H9 (cell line): ENCODE results near the gene UMOD. TPM values are rescaled to one million over a fixed set of nuclear protein-coding genes. Genes with fewer than 3 reads are reported as not detected.

Source experiments
- DNase-seq: peaks from one replicate; pipeline ENCODE4 v3.0.0-alpha.2; 2017
- H2AFZ ChIP-seq: one replicate; pipeline ENCODE4 v1.6.1; 2013; ENCODE audit warnings: mild to moderate bottlenecking, low read length, control low read depth, moderate library complexity
- H2AK5ac ChIP-seq: 2 replicates; pipeline ENCODE4 v1.6.1; 2013; ENCODE audit warnings: low read length, control low read depth, mixed read lengths; ENCODE audit not compliant: insufficient read length
- H2BK120ac ChIP-seq: one replicate; pipeline ENCODE4 v1.6.1; 2013; ENCODE audit warnings: low read depth, mild to moderate bottlenecking, low read length, control low read depth, inconsistent platforms; ENCODE audit not compliant: poor library complexity, severe bottlenecking
- H2BK12ac ChIP-seq: 2 replicates; pipeline ENCODE4 v1.6.1; 2013; ENCODE audit warnings: low read length, control low read depth, mixed read lengths, low read depth; ENCODE audit not compliant: insufficient read length
- H2BK15ac ChIP-seq: 2 replicates; pipeline ENCODE4 v1.6.1; 2013; ENCODE audit warnings: low read depth, low read length, control low read depth
- H2BK20ac ChIP-seq: one replicate; pipeline ENCODE4 v1.6.1; 2013; ENCODE audit warnings: low read depth, mild to moderate bottlenecking, low read length, control low read depth, inconsistent platforms; ENCODE audit not compliant: poor library complexity, severe bottlenecking
- H2BK5ac ChIP-seq: 2 replicates; pipeline ENCODE4 v1.6.1; 2013; ENCODE audit warnings: low read length, control low read depth, mixed read lengths; ENCODE audit not compliant: insufficient read length
- H3K14ac ChIP-seq: 2 replicates; pipeline ENCODE4 v1.6.1; 2013; ENCODE audit warnings: low read length, control low read depth; ENCODE audit not compliant: insufficient read depth
- H3K18ac ChIP-seq: 2 replicates; pipeline ENCODE4 v1.6.1; 2013; ENCODE audit warnings: low read depth, mild to moderate bottlenecking, mixed read lengths, low read length, control low read depth; ENCODE audit not compliant: insufficient read length
- H3K23ac ChIP-seq: 2 replicates; pipeline ENCODE4 v1.6.1; 2013; ENCODE audit warnings: low read length, control low read depth, mixed read lengths, low read depth; ENCODE audit not compliant: insufficient read length
- H3K23me2 ChIP-seq: 2 replicates; pipeline ENCODE4 v1.6.1; 2013; ENCODE audit warnings: low read depth, mild to moderate bottlenecking, mixed read lengths, low read length, control low read depth; ENCODE audit not compliant: insufficient read length, poor library complexity, severe bottlenecking
- H3K27ac ChIP-seq: 2 replicates; pipeline ENCODE4 v1.5.1; 2013; ENCODE audit warnings: low read length, control low read depth, mixed read lengths, low read depth; ENCODE audit not compliant: insufficient read length
- H3K27me3 ChIP-seq: 2 replicates; pipeline ENCODE4 v1.6.1; 2013; ENCODE audit warnings: low read length, control low read depth, inconsistent platforms; ENCODE audit not compliant: insufficient read depth
- H3K4ac ChIP-seq: 2 replicates; pipeline ENCODE4 v1.6.1; 2013; ENCODE audit warnings: low read depth, mild to moderate bottlenecking, control low read depth, inconsistent platforms, low read length, moderate library complexity
- H3K4me1 ChIP-seq: 2 replicates; pipeline ENCODE4 v1.6.1; 2013; ENCODE audit warnings: low read length, control low read depth, inconsistent platforms; ENCODE audit not compliant: insufficient read depth
- H3K4me2 ChIP-seq: 2 replicates; pipeline ENCODE4 v1.6.1; 2013; ENCODE audit warnings: low read length, control low read depth, mixed read lengths; ENCODE audit not compliant: insufficient read length, insufficient read depth
- H3K56ac ChIP-seq: 2 replicates; pipeline ENCODE4 v1.6.1; 2013; ENCODE audit warnings: low read depth, mild to moderate bottlenecking, mixed read lengths, low read length, control low read depth; ENCODE audit not compliant: insufficient read length
- H3K79me1 ChIP-seq: 2 replicates; pipeline ENCODE4 v1.6.1; 2013; ENCODE audit warnings: low read depth, mild to moderate bottlenecking, moderate library complexity, low read length, control low read depth, inconsistent platforms; ENCODE audit not compliant: insufficient read depth, poor library complexity, severe bottlenecking
- H3K79me2 ChIP-seq: 2 replicates; pipeline ENCODE4 v1.6.1; 2013; ENCODE audit warnings: low read length, control low read depth, inconsistent platforms; ENCODE audit not compliant: insufficient read depth
- H3K9ac ChIP-seq: 2 replicates; pipeline ENCODE4 v1.6.1; 2013; ENCODE audit warnings: low read length, control low read depth, mixed read lengths; ENCODE audit not compliant: insufficient read length; ENCODE audit errors: extremely low read depth
- H3K9me3 ChIP-seq: one replicate; pipeline ENCODE4 v1.6.1; 2013; ENCODE audit warnings: low read depth, low read length, inconsistent platforms; ENCODE audit not compliant: control insufficient read depth
- H3T11ph ChIP-seq: one replicate; pipeline ENCODE4 v1.6.1; 2013; ENCODE audit warnings: mild to moderate bottlenecking, low read length, control low read depth, inconsistent platforms
- H4K20me1 ChIP-seq: one replicate; pipeline ENCODE4 v1.6.1; 2013; ENCODE audit not compliant: control insufficient read depth, insufficient read length, insufficient read depth
- H4K5ac ChIP-seq: 2 replicates; pipeline ENCODE4 v1.6.1; 2013; ENCODE audit warnings: low read depth, mild to moderate bottlenecking, mixed read lengths, low read length, control low read depth; ENCODE audit not compliant: insufficient read length
- H4K8ac ChIP-seq: replicated peaks from 2 replicates; pipeline ENCODE4 v1.6.1; 2013; ENCODE audit warnings: low read length, control low read depth, mixed read lengths, low read depth; ENCODE audit not compliant: insufficient read length
- H4K91ac ChIP-seq: 2 replicates; pipeline ENCODE4 v1.6.1; 2013; ENCODE audit warnings: low read depth, mild to moderate bottlenecking, moderate library complexity, mixed read lengths, low read length, control low read depth; ENCODE audit not compliant: insufficient read length
- H3K27ac Mint-ChIP-seq, 3 experiments: 2 replicates in 2 of 3; 3 replicates in 1 of 3; pipeline ENCODE4 v1.8.0; 2020 to 2021; ENCODE audit warnings: mixed read lengths in 3 of 3, mild to moderate bottlenecking in 1 of 3, moderate library complexity in 1 of 3
- H3K27me3 Mint-ChIP-seq: 2 replicates; pipeline ENCODE4 v1.8.0; 2021; ENCODE audit warnings: low read depth, mild to moderate bottlenecking, moderate library complexity, mixed read lengths
- H3K36me3 Mint-ChIP-seq, 3 experiments: 2 replicates in 2 of 3; 3 replicates in 1 of 3; pipeline ENCODE4 v1.8.0; 2020 to 2021; ENCODE audit warnings: low read depth in 3 of 3, mixed read lengths in 3 of 3; ENCODE audit not compliant: insufficient read depth in 1 of 3
- H3K4me1 Mint-ChIP-seq, 2 experiments: 2 replicates each; pipeline ENCODE4 v1.8.0; 2020; ENCODE audit warnings: mixed read lengths in 2 of 2
- H3K4me3 Mint-ChIP-seq, 2 experiments: 2 replicates in 1 of 2; 3 replicates in 1 of 2; pipeline ENCODE4 v1.8.0; 2020 to 2021; ENCODE audit warnings: mild to moderate bottlenecking in 2 of 2, mixed read lengths in 2 of 2, moderate library complexity in 1 of 2
- H3K9me3 Mint-ChIP-seq, 2 experiments: 2 replicates in 1 of 2; 3 replicates in 1 of 2; pipeline ENCODE4 v1.8.0; 2020; ENCODE audit warnings: mild to moderate bottlenecking in 2 of 2, mixed read lengths in 2 of 2, moderate library complexity in 1 of 2
- WGBS: extraction: QIAGEN DNeasy Blood & Tissue Kit; methylation state at CpG from one replicate; pipeline ENCODE4 v1.1.7; 2013; ENCODE audit warnings: missing lambda C conversion rate, low lambda C conversion rate, mixed read lengths; ENCODE audit not compliant: insufficient read length; ENCODE audit errors: extremely low coverage; 5-methylcytosine and 5-hydroxymethylcytosine counted together
- total RNA-seq: library from RNA; stranded (reverse); gene quantifications from 2 replicates; pipeline ENCODE4 v1.2.1, GENCODE V29; 2021
- TF ChIP-seq, protein P1 (sequence below): fragments of 200-600 bp; sonication (generic); conservative IDR thresholded peaks from 3 replicates; pipeline ENCODE4 v1.8.0; 2021; ENCODE audit warnings: antibody characterized with exemption, mild to moderate bottlenecking

Gene UMOD
- total RNA-seq, 1 experiment from 2014 or later = not detected

DNA sequence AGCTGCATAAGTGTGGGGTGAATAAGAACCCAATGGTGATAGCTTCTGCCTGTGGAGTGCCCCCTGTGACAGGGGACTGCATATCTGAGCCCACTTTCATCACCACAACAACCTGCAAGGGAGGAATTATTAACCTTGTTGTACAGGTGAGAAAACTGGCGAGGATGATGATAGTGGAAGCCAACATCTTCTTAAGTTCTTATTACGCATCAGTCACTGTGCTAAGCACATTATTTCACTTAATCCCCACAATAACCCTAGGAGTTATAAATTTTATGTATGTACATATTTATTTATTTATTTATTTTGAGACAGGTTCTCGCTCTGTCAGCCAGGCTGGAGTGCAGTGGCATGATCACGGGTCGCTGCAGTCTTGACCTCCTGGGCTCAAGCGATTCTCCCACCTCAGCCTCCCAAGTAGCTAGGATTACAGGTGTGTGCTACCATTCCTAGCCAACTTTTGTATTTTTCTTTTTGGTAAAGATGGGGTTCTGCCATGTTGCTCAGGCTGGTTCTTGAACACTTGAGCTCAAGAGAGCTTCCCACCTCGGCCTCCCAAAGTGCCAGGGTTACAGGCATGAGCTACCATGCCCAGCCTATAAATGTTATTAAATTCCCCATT is 44.4 kb upstream of the UMOD start:
- Histone ChIP-seq H3K23ac (no peak overlapping the region), H3K23me2 (no peaks in the 10 kb centered on the region), H2AK5ac (no peak overlapping the region), H3K9me3 (no peaks in the 10 kb centered on the region), H3K27ac (no peak overlapping the region), H3K79me1 (no peaks in the 10 kb centered on the region), H4K8ac (no peak overlapping the region), H3K4me2 (no peak overlapping the region), H4K91ac (no peak overlapping the region), H2BK15ac (no peak overlapping the region), H3K4me1 (no peaks in the 10 kb centered on the region; the same call in 1 of the 2 replicates), H3T11ph (no peak overlapping the region), H3K27me3 (no peaks in the 10 kb centered on the region), H3K56ac (no peak overlapping the region), H2BK120ac (no peak overlapping the region), H2BK12ac (no peak overlapping the region), H2AFZ (no peak overlapping the region), H3K4ac (no peak overlapping the region), H2BK20ac (no peak overlapping the region), H4K5ac (no peak overlapping the region), H4K20me1 (no peaks in the 10 kb centered on the region), H3K9ac (no peak overlapping the region), H2BK5ac (no peak overlapping the region), H3K14ac (no peak overlapping the region), H3K79me2 (no peaks in the 10 kb centered on the region), H3K18ac (no peak overlapping the region)
- H3K27me3 Mint-ChIP-seq = no peaks in the 10 kb centered on the region
- no CpG with 5 or more reads among the region's 7 CpGs for WGBS
- no peaks in the 10 kb centered on the region for H3K9me3 Mint-ChIP-seq
- H3K4me3 Mint-ChIP-seq = no peak overlapping the region
- no peaks in the 10 kb centered on the region for H3K36me3 Mint-ChIP-seq
- DNase-seq = no peak
- no peak overlapping the region for H3K27ac Mint-ChIP-seq
- H3K4me1 Mint-ChIP-seq = peaks cover 4 to 6% of the 10 kb centered on the region in 2 experiments
- TF ChIP-seq, protein P1, sequence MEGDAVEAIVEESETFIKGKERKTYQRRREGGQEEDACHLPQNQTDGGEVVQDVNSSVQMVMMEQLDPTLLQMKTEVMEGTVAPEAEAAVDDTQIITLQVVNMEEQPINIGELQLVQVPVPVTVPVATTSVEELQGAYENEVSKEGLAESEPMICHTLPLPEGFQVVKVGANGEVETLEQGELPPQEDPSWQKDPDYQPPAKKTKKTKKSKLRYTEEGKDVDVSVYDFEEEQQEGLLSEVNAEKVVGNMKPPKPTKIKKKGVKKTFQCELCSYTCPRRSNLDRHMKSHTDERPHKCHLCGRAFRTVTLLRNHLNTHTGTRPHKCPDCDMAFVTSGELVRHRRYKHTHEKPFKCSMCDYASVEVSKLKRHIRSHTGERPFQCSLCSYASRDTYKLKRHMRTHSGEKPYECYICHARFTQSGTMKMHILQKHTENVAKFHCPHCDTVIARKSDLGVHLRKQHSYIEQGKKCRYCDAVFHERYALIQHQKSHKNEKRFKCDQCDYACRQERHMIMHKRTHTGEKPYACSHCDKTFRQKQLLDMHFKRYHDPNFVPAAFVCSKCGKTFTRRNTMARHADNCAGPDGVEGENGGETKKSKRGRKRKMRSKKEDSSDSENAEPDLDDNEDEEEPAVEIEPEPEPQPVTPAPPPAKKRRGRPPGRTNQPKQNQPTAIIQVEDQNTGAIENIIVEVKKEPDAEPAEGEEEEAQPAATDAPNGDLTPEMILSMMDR = no peak
